Peyer's patch (tissue), 4 donors: ENCODE data around the gene ABCA6. TPM values are rescaled to one million over a fixed set of nuclear protein-coding genes. Genes with fewer than 3 reads are reported as not detected.

Source experiments
- DNase-seq, 3 donors: peaks; one replicate each; pipeline ENCODE4 v3.0.0-alpha.2; 2017 to 2019
- H3K27ac ChIP-seq, 4 donors: fragments of 200-600 bp; sonication (generic); one replicate each; pipeline ENCODE4 v1.5.1; 2016 to 2019
- H3K27me3 ChIP-seq, 2 donors: fragments of 200-600 bp; sonication (generic); one replicate each; pipeline ENCODE4 v1.5.1; 2019
- H3K36me3 ChIP-seq, 3 donors: fragments of 200-600 bp; sonication (generic); one replicate each; pipeline ENCODE4 v1.5.1; 2016 to 2019
- H3K4me1 ChIP-seq, 4 donors: fragments of 200-600 bp; sonication (generic); one replicate each; pipeline ENCODE4 v1.5.1; 2016 to 2019
- H3K4me3 ChIP-seq, 4 donors: fragments of 200-600 bp; sonication (generic); 1 replicate in 3 of 4; 2 replicates in 1 of 4; pipeline ENCODE4 v1.5.1; 2016 to 2019; ENCODE audit warnings: mild to moderate bottlenecking in 1 of 4
- H3K9me3 ChIP-seq, 4 donors: fragments of 200-600 bp; sonication (generic); one replicate each; pipeline ENCODE4 v1.5.1; 2016 to 2019; ENCODE audit warnings: mild to moderate bottlenecking in 1 of 4
- CTCF ChIP-seq, 6 experiments: fragments of 450-650 bp in 4 of 6; fragments of 200-600 bp in 2 of 6; sonication (generic) in 1 of 6; IDR thresholded peaks; one replicate each; pipeline ENCODE4 v1.5.1; 2017 to 2019; ENCODE audit warnings: antibody characterized with exemption in 6 of 6, mild to moderate bottlenecking in 3 of 6, moderate library complexity in 1 of 6
- POLR2A ChIP-seq, 2 donors: fragments of 450-650 bp; IDR thresholded peaks; one replicate each; pipeline ENCODE4 v1.5.1; 2017; ENCODE audit warnings: antibody characterized with exemption in 2 of 2, mild to moderate bottlenecking in 2 of 2, moderate library complexity in 2 of 2
- total RNA-seq, 4 donors: library from RNA; depleted of rRNA; stranded (reverse); fragments of >200 nt; gene quantifications; one replicate each; pipeline ENCODE4 v1.1.0, GENCODE V29; 2016

Gene ABCA6
- total RNA-seq, 4 donors from 2014 or later: 23.8 to 59.4 (median 41.1) TPM

GRCh38 chr17:69058165-69058564 lies 83.5 kb downstream of the ABCA6 start:
- Histone ChIP-seq H3K27ac (no peak overlapping the region), H3K4me1 (no peaks in the 10 kb centered on the region), H3K27me3 (no peaks in the 10 kb centered on the region), H3K36me3 (no peaks in the 10 kb centered on the region), H3K4me3 (no peak overlapping the region), H3K9me3 (no peaks in the 10 kb centered on the region)
- TF ChIP-seq POLR2A (IDR thresholded peaks at IDR 0.05): no peak
- TF ChIP-seq CTCF (IDR thresholded peaks at IDR 0.05): peak in 3 of 6 experiments; percentile 53 to 59 (median 58)
- no peak for DNase-seq

GRCh38 chr17:69057280-69057679 lies 84.4 kb downstream of the ABCA6 start:
- Histone ChIP-seq H3K36me3 (no peaks in the 10 kb centered on the region), H3K27ac (no peak overlapping the region), H3K9me3 (no peaks in the 10 kb centered on the region), H3K4me1 (no peaks in the 10 kb centered on the region), H3K4me3 (no peak overlapping the region), H3K27me3 (no peaks in the 10 kb centered on the region)
- DNase-seq: no peak
- TF ChIP-seq CTCF (IDR thresholded peaks at IDR 0.05) (no peak), POLR2A (IDR thresholded peaks at IDR 0.05) (no peak)

- H3K27ac ChIP-seq: no peak overlapping the region
- DNase-seq: no peak
- no peak overlapping the region for H3K4me3 ChIP-seq
- no peaks in the 10 kb centered on the region for H3K9me3 ChIP-seq
- no peaks in the 10 kb centered on the region for H3K36me3 ChIP-seq
- H3K27me3 ChIP-seq: no peaks in the 10 kb centered on the region
- no peaks in the 10 kb centered on the region for H3K4me1 ChIP-seq
- TF ChIP-seq POLR2A (IDR thresholded peaks at IDR 0.05) (no peak), CTCF (IDR thresholded peaks at IDR 0.05) (no peak)
Observed at GRCh38 chr17:69056179-69056823, 85.4 kb downstream of the ABCA6 start.

DNA sequence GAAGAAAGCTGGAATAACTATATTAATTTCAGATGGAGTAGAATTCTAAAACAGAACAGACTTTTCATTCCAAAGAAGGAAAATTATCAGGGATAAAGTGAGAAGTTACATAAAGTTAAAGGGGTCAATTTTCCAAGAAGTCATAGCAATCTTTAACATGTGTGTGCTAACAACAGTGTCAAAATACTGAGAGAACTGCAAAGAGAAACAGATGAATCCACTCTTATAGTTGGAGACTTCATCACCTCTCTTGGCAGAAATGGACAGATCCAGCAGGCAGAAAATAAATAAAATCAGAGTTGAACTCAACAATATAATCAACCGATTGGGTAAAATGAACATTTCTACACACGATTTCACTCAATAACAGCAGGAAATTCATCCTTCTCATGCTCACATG lies 86.4 kb downstream of the ABCA6 start:
- H3K27ac ChIP-seq: no peak overlapping the region
- H3K9me3 ChIP-seq: no peaks in the 10 kb centered on the region
- no peaks in the 10 kb centered on the region for H3K36me3 ChIP-seq
- no peak for DNase-seq
- no peak for TF ChIP-seq CTCF (IDR thresholded peaks at IDR 0.05)
- H3K4me3 ChIP-seq: no peak overlapping the region
- no peaks in the 10 kb centered on the region for H3K27me3 ChIP-seq
- no peaks in the 10 kb centered on the region for H3K4me1 ChIP-seq

- Histone ChIP-seq H3K36me3 (no peaks in the 10 kb centered on the region), H3K27me3 (no peaks in the 10 kb centered on the region), H3K27ac (no peak overlapping the region), H3K4me3 (no peak overlapping the region), H3K9me3 (no peaks in the 10 kb centered on the region), H3K4me1 (peaks cover 0 to 6% (median 2%) of the 10 kb centered on the region in 4 donors)
- no peak for DNase-seq
- TF ChIP-seq POLR2A (IDR thresholded peaks at IDR 0.05) (no peak), CTCF (IDR thresholded peaks at IDR 0.05) (no peak)
Observed at GRCh38 chr17:69050999-69051775, 90.5 kb downstream of the ABCA6 start.
